Type B pancreatic cell (in vitro differentiated cells): ENCODE results near the gene AFAP1. TPM values are rescaled to one million over a fixed set of nuclear protein-coding genes. Genes with fewer than 3 reads are reported as not detected.
A peak's percentile ranks its signal among the peaks of the same experiment; 100 is the strongest.

Experiments
- DNase-seq: peaks from one replicate; pipeline ENCODE4 v3.0.0; 2021; ENCODE audit warnings: mixed read lengths; ENCODE audit not compliant: unreplicated experiment; ENCODE audit errors: extremely low spot score
- H3K27ac Mint-ChIP-seq: 2 replicates; pipeline ENCODE4 v1.8.0; 2021; ENCODE audit warnings: mild to moderate bottlenecking, mixed read lengths
- H3K27me3 Mint-ChIP-seq: 2 replicates; pipeline ENCODE4 v1.8.0; 2021; ENCODE audit warnings: mixed read lengths
- H3K36me3 Mint-ChIP-seq: 2 replicates; pipeline ENCODE4 v1.8.0; 2021; ENCODE audit warnings: mixed read lengths
- H3K4me1 Mint-ChIP-seq: one replicate; pipeline ENCODE4 v1.8.0; 2021; ENCODE audit warnings: mixed read lengths; ENCODE audit not compliant: unreplicated experiment
- H3K4me3 Mint-ChIP-seq: 2 replicates; pipeline ENCODE4 v1.8.0; 2021; ENCODE audit warnings: mild to moderate bottlenecking, mixed read lengths
- H3K9me3 Mint-ChIP-seq: 2 replicates; pipeline ENCODE4 v1.8.0; 2021; ENCODE audit warnings: mixed read lengths
- CTCF ChIP-seq: fragments of 200-600 bp; sonication (generic); conservative IDR thresholded peaks from 2 replicates; pipeline ENCODE4 v1.5.0; 2021; ENCODE audit warnings: antibody characterized with exemption, mild to moderate bottlenecking
- total RNA-seq: library from RNA; stranded (reverse); gene quantifications from 2 replicates; pipeline ENCODE4 v1.2.1, GENCODE V29; 2021; ENCODE audit warnings: low replicate concordance

The AFAP1 gene
- total RNA-seq, 1 donor from 2014 or later: 36.6 TPM

GRCh38 chr4:7843831-7844593, 95.6 kb downstream of the AFAP1 start:
- H3K36me3 Mint-ChIP-seq: peaks cover 38% of the 10 kb centered on the region
- DNase-seq: peak; percentile 75

DNA sequence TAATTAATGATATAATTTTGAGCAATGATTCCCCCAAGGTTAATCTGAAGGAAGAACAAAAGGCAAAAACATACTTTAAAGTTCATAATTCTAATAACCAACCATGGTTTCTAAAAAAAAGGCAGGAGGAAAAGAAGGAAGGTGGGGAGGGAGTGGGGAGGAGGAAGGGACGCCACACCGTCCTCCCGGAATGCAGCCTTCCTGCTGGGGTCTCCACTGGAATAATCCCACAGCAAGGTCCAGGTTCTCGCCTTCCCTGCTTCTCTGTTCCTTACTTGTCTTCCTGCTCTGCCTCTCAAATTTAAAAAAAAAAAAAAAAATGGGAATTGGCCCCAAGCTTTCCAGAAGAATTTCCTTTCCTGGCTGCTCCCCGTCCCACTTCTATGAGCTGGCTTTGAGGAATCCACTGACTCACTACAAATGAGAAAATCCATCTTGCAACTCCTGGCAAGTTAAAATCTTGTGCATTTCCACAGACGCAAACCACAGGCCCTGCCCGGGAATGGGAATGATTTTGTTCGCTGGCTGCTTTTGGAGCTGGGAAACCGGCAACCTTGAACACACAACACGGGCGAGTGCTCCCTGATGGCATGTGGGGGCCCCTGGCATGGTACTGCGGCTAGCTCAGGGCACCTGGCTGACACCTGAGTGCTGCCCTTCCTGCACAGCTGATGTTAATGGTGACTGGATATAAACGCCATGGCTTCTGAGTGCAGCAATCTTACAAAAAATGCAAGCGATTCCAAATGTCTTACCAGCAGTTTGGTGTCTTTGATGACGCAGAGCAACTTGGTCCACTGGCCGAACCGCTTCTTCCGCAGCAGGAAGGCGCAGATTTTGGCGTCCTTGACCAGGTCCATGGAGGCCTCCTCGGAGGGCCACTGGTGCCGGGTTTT, 97.0 kb downstream of the AFAP1 start:
- Mint-ChIP-seq H3K9me3 (peaks cover 4% of the 10 kb centered on the region), H3K27ac (peak overlapping the region; percentile 66), H3K36me3 (peaks cover 36% of the 10 kb centered on the region), H3K4me1 (peaks cover 16% of the 10 kb centered on the region), H3K27me3 (no peaks in the 10 kb centered on the region), H3K4me3 (no peak overlapping the region)
- no peak for DNase-seq
- TF ChIP-seq CTCF: no peak

More at GRCh38 chr4:7843831-7844593, 95.6 kb downstream of the AFAP1 start:
- H3K4me3 Mint-ChIP-seq: no peak overlapping the region
- H3K4me1 Mint-ChIP-seq: peaks cover 17% of the 10 kb centered on the region
- no peak overlapping the region for H3K27ac Mint-ChIP-seq
- peaks cover 6% of the 10 kb centered on the region for H3K9me3 Mint-ChIP-seq
- no peaks in the 10 kb centered on the region for H3K27me3 Mint-ChIP-seq
- peak; percentile 79 for TF ChIP-seq CTCF

DNA sequence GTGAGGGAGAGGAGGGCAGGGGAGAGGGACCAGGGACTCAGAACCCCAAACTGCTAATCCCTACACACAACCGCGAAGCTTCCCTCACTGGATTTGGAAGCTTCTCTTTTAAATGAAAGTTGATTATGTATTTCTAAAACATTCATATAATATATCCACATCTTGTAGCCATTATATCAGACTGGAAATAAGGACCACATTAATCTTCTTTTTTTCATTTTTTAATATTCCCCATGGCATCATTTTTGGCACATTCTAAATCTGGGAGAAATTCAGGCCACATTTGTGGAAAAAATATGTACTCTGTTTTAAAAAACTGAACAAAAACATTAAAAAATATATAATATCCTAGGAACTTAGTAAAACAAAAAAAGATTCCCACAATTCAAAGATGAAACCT, 97.8 kb downstream of the AFAP1 start:
- Mint-ChIP-seq H3K4me3 (no peak overlapping the region), H3K36me3 (peaks cover 39% of the 10 kb centered on the region), H3K4me1 (peaks cover 20% of the 10 kb centered on the region), H3K9me3 (no peaks in the 10 kb centered on the region), H3K27ac (no peak overlapping the region), H3K27me3 (no peaks in the 10 kb centered on the region)
- DNase-seq: no peak
- no peak for TF ChIP-seq CTCF

DNA sequence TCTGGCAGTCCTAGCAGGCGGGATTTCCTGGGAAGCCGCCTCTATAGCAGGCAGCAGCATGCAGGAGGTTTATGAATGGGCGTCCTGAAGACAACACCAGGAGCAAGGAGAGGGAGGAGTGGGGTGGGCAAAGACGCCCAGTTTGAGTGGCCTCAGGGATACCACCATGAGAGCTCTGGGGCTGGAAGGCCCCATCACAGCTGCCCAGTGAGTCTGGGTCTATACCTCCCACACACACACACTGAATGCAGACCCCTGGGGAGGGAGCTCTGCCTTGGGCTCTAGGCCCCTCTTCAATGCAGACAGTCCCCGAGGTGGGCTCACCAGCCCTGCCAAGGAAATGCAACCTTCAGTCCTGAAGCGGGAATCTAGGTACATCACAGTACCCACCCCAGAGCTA, 98.6 kb downstream of the AFAP1 start:
- Mint-ChIP-seq H3K4me1 (peaks cover 21% of the 10 kb centered on the region), H3K9me3 (no peaks in the 10 kb centered on the region), H3K27ac (no peak overlapping the region), H3K36me3 (peaks cover 43% of the 10 kb centered on the region), H3K27me3 (no peaks in the 10 kb centered on the region), H3K4me3 (no peak overlapping the region)
- no peak for DNase-seq
- no peak for TF ChIP-seq CTCF

GRCh38 chr4:7839856-7840255, 99.8 kb downstream of the AFAP1 start:
- no peak for DNase-seq
- TF ChIP-seq CTCF: no peak
- no peak overlapping the region for H3K4me3 Mint-ChIP-seq
- no peaks in the 10 kb centered on the region for H3K27me3 Mint-ChIP-seq
- peaks cover 21% of the 10 kb centered on the region for H3K4me1 Mint-ChIP-seq
- H3K27ac Mint-ChIP-seq: no peak overlapping the region
- peaks cover 44% of the 10 kb centered on the region for H3K36me3 Mint-ChIP-seq
- no peaks in the 10 kb centered on the region for H3K9me3 Mint-ChIP-seq
